H1 (cell line): ENCODE measurements around the gene GNB1. TPM values are rescaled to one million over a fixed set of nuclear protein-coding genes. Genes with fewer than 3 reads are reported as not detected.
A peak's percentile ranks its signal among the peaks of the same experiment; 100 is the strongest.

Experiments
- CTCF ChIA-PET: fragments of 300-600 bp; sonication (Branson Sonifier 250); formaldehyde crosslinking; loops from one replicate; lab custom pipeline; 2021; ENCODE audit not compliant: partially characterized antibody; lab: Charles Lee
- POLR2A ChIA-PET: fragments of 300-600 bp; sonication (Branson Sonifier 250); formaldehyde crosslinking; loops from one replicate; lab custom pipeline; 2021; ENCODE audit warnings: inconsistent platforms; ENCODE audit not compliant: partially characterized antibody; lab: Charles Lee
- DNase-seq, 2 experiments: peaks; one replicate each; pipeline versions ENCODE4 v3.0.0 to v3.0.0-alpha.2; 2010 to 2022; ENCODE audit warnings: low spot score in 2 of 2, low read depth in 1 of 2, mixed read lengths in 1 of 2
- FAIRE-seq: peaks from 2 replicates; lab custom pipeline; 2011; peaks lifted over from hg19 to GRCh38; lab: Jason Lieb, UNC
- H2AFZ ChIP-seq: 2 replicates; pipeline ENCODE4 v1.8.1; 2012; ENCODE audit warnings: low read length, inconsistent platforms
- H2AK5ac ChIP-seq: 2 replicates; pipeline ENCODE4 v1.6.1; 2013; ENCODE audit warnings: low read depth, low read length
- H2BK120ac ChIP-seq: replicated peaks from 2 replicates; pipeline ENCODE3; 2013; ENCODE audit warnings: low read depth, low read length, inconsistent platforms
- H2BK12ac ChIP-seq: 2 replicates; pipeline ENCODE4 v1.6.1; 2013; ENCODE audit warnings: low read depth, low read length
- H2BK15ac ChIP-seq: 2 replicates; pipeline ENCODE4 v1.6.1; 2013; ENCODE audit warnings: low read length
- H2BK20ac ChIP-seq: 2 replicates; pipeline ENCODE4 v1.6.1; 2013; ENCODE audit warnings: low read length
- H2BK5ac ChIP-seq: 2 replicates; pipeline ENCODE4 v1.6.1; 2013; ENCODE audit warnings: low read depth, low read length
- H3K14ac ChIP-seq: 2 replicates; pipeline ENCODE4 v1.6.1; 2013; ENCODE audit warnings: inconsistent platforms; ENCODE audit not compliant: insufficient read length
- H3K18ac ChIP-seq: 2 replicates; pipeline ENCODE4 v1.6.1; 2013; ENCODE audit warnings: low read length; ENCODE audit errors: extremely low read depth
- H3K23ac ChIP-seq: 2 replicates; pipeline ENCODE4 v1.6.1; 2013; ENCODE audit warnings: inconsistent platforms; ENCODE audit not compliant: insufficient read length
- H3K23me2 ChIP-seq: 2 replicates; pipeline ENCODE4 v1.6.1; 2013; ENCODE audit warnings: low read depth, low read length
- H3K27ac ChIP-seq: 2 replicates; pipeline ENCODE4 v1.6.1; 2011; ENCODE audit warnings: low read depth, low read length, inconsistent platforms
- H3K27me3 ChIP-seq, 4 experiments: replicated peaks in 1 of 4; 1 replicate in 1 of 4; 2 replicates in 3 of 4; pipeline versions ENCODE4 v1.6.1 to v1.8.1; 2011 to 2013; ENCODE audit warnings: low read length in 3 of 4, mild to moderate bottlenecking in 3 of 4, inconsistent platforms in 2 of 4, mixed read lengths in 2 of 4, moderate library complexity in 1 of 4; ENCODE audit not compliant: control insufficient read depth in 3 of 4, insufficient read depth in 3 of 4; ENCODE audit errors: extremely low read depth in 1 of 4
- H3K36me3 ChIP-seq, 4 experiments: 2 replicates each; pipeline versions ENCODE4 v1.6.1 to v1.8.1; 2011 to 2013; ENCODE audit warnings: mild to moderate bottlenecking in 4 of 4, low read length in 3 of 4, moderate library complexity in 2 of 4, control low read depth in 1 of 4, inconsistent platforms in 1 of 4; ENCODE audit not compliant: insufficient read depth in 4 of 4, control insufficient read depth in 2 of 4
- H3K4ac ChIP-seq: replicated peaks from 2 replicates; pipeline ENCODE3; 2013; ENCODE audit warnings: low read length, low read depth, mixed read lengths, inconsistent platforms; ENCODE audit not compliant: insufficient read length
- H3K4me1 ChIP-seq, 4 experiments: replicated peaks in 1 of 4; 1 replicate in 1 of 4; 2 replicates in 3 of 4; pipeline versions ENCODE4 v1.6.1 to v1.8.1; 2011 to 2013; ENCODE audit warnings: low read length in 3 of 4, inconsistent platforms in 2 of 4, mixed read lengths in 1 of 4; ENCODE audit not compliant: insufficient read depth in 4 of 4, control insufficient read depth in 3 of 4
- H3K4me2 ChIP-seq, 2 experiments: 2 replicates each; pipeline versions ENCODE4 v1.6.1 to v1.8.1; 2011 to 2013; ENCODE audit warnings: low read depth in 2 of 2, low read length in 2 of 2, control low read depth in 1 of 2, inconsistent platforms in 1 of 2, mild to moderate bottlenecking in 1 of 2; ENCODE audit not compliant: insufficient read depth in 1 of 2
- H3K4me3 ChIP-seq, 4 experiments: fragments of 200-600, 300-600 bp in 1 of 4; sonication (generic), shearing (Covaris generic), sonication (Bioruptor Twin) in 1 of 4; 2 replicates each; pipeline versions ENCODE4 v1.5.1 to v1.8.1; 2011 to 2016; ENCODE audit warnings: low read length in 4 of 4, low read depth in 3 of 4, control low read depth in 2 of 4, inconsistent platforms in 2 of 4, mild to moderate bottlenecking in 2 of 4, mixed read lengths in 1 of 4, moderate library complexity in 1 of 4; ENCODE audit not compliant: insufficient read depth in 2 of 4; ENCODE audit errors: extremely low read depth in 1 of 4
- H3K56ac ChIP-seq: replicated peaks from 2 replicates; pipeline ENCODE3; 2013; ENCODE audit warnings: low read depth, mild to moderate bottlenecking, mixed read lengths, low read length, inconsistent platforms; ENCODE audit not compliant: insufficient read length
- H3K79me1 ChIP-seq: 2 replicates; pipeline ENCODE4 v1.6.1; 2013; ENCODE audit warnings: low read depth, low read length, control low read depth
- H3K79me2 ChIP-seq, 2 experiments: 2 replicates each; pipeline versions ENCODE4 v1.6.1 to v1.8.1; 2012 to 2013; ENCODE audit warnings: low read length in 2 of 2, mild to moderate bottlenecking in 2 of 2, inconsistent platforms in 1 of 2; ENCODE audit not compliant: insufficient read depth in 2 of 2, control insufficient read depth in 1 of 2
- H3K9ac ChIP-seq, 4 experiments: replicated peaks in 1 of 4; 1 replicate in 1 of 4; 2 replicates in 3 of 4; pipeline versions ENCODE4 v1.6.1 to v1.8.1; 2011 to 2013; ENCODE audit warnings: low read depth in 3 of 4, low read length in 3 of 4, control low read depth in 2 of 4, mild to moderate bottlenecking in 2 of 4, moderate library complexity in 2 of 4, inconsistent platforms in 1 of 4; ENCODE audit errors: extremely low read depth in 1 of 4
- H3K9me3 ChIP-seq, 2 experiments: 2 replicates each; pipeline versions ENCODE4 v1.6.1 to v1.8.1; 2012 to 2013; ENCODE audit warnings: mild to moderate bottlenecking in 2 of 2, moderate library complexity in 2 of 2, control low read depth in 1 of 2, inconsistent platforms in 1 of 2, low read depth in 1 of 2, low read length in 1 of 2, mixed read lengths in 1 of 2; ENCODE audit not compliant: insufficient read depth in 2 of 2
- H4K20me1 ChIP-seq, 2 experiments: replicated peaks in 1 of 2; 2 replicates each; pipeline versions ENCODE3 to v1.8.1; 2011 to 2013; ENCODE audit warnings: inconsistent platforms in 2 of 2, low read length in 2 of 2, mild to moderate bottlenecking in 1 of 2; ENCODE audit not compliant: insufficient read depth in 2 of 2, control insufficient read depth in 1 of 2
- H4K5ac ChIP-seq: 2 replicates; pipeline ENCODE4 v1.6.1; 2013; ENCODE audit warnings: low read length, low read depth, mixed read lengths, inconsistent platforms; ENCODE audit not compliant: insufficient read length
- H4K8ac ChIP-seq: 2 replicates; pipeline ENCODE4 v1.8.0; 2013; ENCODE audit warnings: mild to moderate bottlenecking, moderate library complexity, low read length, inconsistent platforms; ENCODE audit not compliant: insufficient read depth; ENCODE audit errors: extremely low read depth
- H4K91ac ChIP-seq: replicated peaks from 2 replicates; pipeline ENCODE3; 2013; ENCODE audit warnings: low read length, mixed read lengths, inconsistent platforms; ENCODE audit not compliant: insufficient read length
- BCL11A ChIP-seq, 2 experiments: IDR thresholded peaks; one replicate each; pipeline ENCODE4 v1.6.1; 2011; ENCODE audit warnings: low read depth in 2 of 2, low read length in 2 of 2, mild to moderate bottlenecking in 2 of 2
- CEBPB ChIP-seq: IDR thresholded peaks from 2 replicates; pipeline ENCODE4 v1.6.1; 2012; ENCODE audit warnings: low read depth, low read length
- CHD2 ChIP-seq: IDR thresholded peaks from 2 replicates; pipeline ENCODE4 v1.6.1; 2012; ENCODE audit warnings: low read length, improper control_type of control experiment
- HDAC6 ChIP-seq: IDR thresholded peaks from one replicate; pipeline ENCODE4 v1.7.1; 2012; ENCODE audit warnings: low read depth, mild to moderate bottlenecking, inconsistent platforms, low read length, moderate library complexity
- KDM1A ChIP-seq: fragments of 200-600, 300-600 bp; sonication (generic); IDR thresholded peaks from 2 replicates; pipeline ENCODE4 v1.7.1; 2016; ENCODE audit warnings: mild to moderate bottlenecking, low read length, borderline replicate concordance
- NANOG ChIP-seq: IDR thresholded peaks from 2 replicates; pipeline ENCODE4 v1.6.1; 2011; ENCODE audit warnings: low read length, low read depth, mild to moderate bottlenecking, inconsistent platforms; ENCODE audit not compliant: insufficient read depth, poor library complexity, severe bottlenecking
- SRF ChIP-seq: IDR thresholded peaks from 2 replicates; pipeline ENCODE4 v1.6.1; 2011; ENCODE audit warnings: mild to moderate bottlenecking, low read depth, low read length, moderate library complexity
- TAF1 ChIP-seq: IDR thresholded peaks from 2 replicates; pipeline ENCODE4 v1.6.1; 2011; ENCODE audit warnings: mild to moderate bottlenecking, low read depth, low read length
- WGBS, 2 experiments: shearing (Covaris generic) in 1 of 2; methylation state at CpG; one replicate each; pipeline versions ENCODE4 v1.1.6 to v1.1.7; 2013 to 2015; ENCODE audit warnings: low lambda C conversion rate in 2 of 2, mixed read lengths in 2 of 2, inconsistent platforms in 1 of 2, low coverage in 1 of 2, missing lambda C conversion rate in 1 of 2; ENCODE audit not compliant: insufficient replicate concordance in 2 of 2, insufficient coverage in 1 of 2, insufficient read length in 1 of 2; ENCODE audit errors: extremely low coverage in 1 of 2, missing lambda C conversion rate in 1 of 2; 5-methylcytosine and 5-hydroxymethylcytosine counted together
- polyA plus RNA-seq, 7 experiments: library from polyadenylated mRNA; depleted of rRNA in 3 of 7; stranded (reverse) in 5 of 7; unstranded in 2 of 7; fragments of >200 nt in 5 of 7; fragments of 200-250 nt in 2 of 7; gene quantifications; 1 replicate in 5 of 7; 2 replicates in 1 of 7; 4 replicates in 1 of 7; pipeline versions ENCODE4 v1.2.1 to v1.2.3, GENCODE V29; 2011 to 2013; ENCODE audit warnings: missing spikeins in 2 of 7, mixed read lengths in 2 of 7
- total RNA-seq: library from RNA; stranded (reverse); fragmentation: NEBNext Ultra II Directional; extraction: Animal tissue kit (Norgen Biotek cat#: 25700); gene quantifications from 2 replicates; pipeline ENCODE4 v1.2.1, GENCODE V29; 2021

GNB1 gene
- total and polyA plus RNA-seq, 2 of the 8 experiments (the other 6 are each of a cell fraction or from before 2014, with no cell fraction given): 343 to 382 TPM

DNA sequence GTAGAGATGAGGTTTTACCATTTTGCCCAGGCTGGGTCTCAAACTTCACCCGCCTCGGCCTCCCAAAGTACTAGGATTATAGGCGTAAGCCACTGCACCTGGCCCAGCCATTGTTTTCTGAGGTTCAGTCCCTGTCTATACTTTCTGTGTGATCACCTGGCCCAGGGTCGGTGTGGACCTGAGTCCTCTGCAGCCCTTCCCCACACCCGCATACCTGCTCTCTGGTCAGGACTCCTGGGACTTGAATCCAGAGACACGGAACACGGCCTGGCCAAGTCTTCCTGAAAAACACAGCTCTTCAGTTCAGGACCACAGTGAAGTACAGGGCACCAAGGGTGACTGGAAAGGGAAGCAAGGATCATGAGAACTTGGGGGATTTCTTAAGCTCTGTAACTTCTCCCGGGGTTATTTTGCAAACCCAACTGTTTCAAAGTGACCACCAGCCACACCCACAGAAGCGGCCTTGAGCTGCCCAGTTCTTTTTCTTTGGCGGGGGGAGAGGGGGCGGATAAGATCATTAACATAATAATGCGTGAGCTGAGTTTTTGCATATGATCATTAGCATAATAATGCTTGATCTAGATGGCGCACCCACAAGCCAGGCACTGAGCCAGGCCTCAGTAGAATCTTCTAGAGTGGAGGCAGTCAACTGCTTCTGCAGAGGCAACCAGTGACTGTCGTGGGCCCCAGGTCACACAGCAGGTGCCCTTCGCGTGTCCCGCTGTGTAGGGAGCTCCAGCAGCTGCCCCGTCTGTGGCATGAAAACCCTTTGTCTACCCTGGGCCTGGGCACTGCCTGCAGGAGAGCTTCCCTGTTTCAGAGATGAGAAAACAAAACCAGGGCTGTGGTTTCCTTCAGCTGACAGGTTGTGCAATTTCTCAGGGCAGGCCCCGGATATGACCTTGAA lies 110.9 kb downstream of the GNB1 start:
- Histone ChIP-seq H3K79me1 (peaks cover 8% of the 10 kb centered on the region; the same call in 1 of the 2 replicates), H3K18ac (peak overlapping the region; percentile 99), H2BK12ac (peak overlapping the region; percentile 99), H4K5ac (peak overlapping the region; percentile 96), H2BK20ac (peak overlapping the region; percentile 94), H3K4me3 (peak overlapping the region; percentile 66 to 91 (median 77)), H2BK120ac (peak overlapping the region; percentile 97), H3K4ac (peak overlapping the region; percentile 92), H3K23me2 (peaks cover 14% of the 10 kb centered on the region), H3K23ac (no peak overlapping the region), H3K36me3 (peaks cover 0 to 1% (median 0%) of the 10 kb centered on the region in 4 experiments; a peak in 2 of 8 replicates), H2BK5ac (peak overlapping the region; percentile 99), H2AFZ (no peak overlapping the region), H3K79me2 (peaks cover 16 to 30% of the 10 kb centered on the region in 2 experiments; a peak in 3 of 4 replicates), H4K20me1 (peaks cover 11 to 14% of the 10 kb centered on the region in 2 experiments), H3K56ac (peak overlapping the region; percentile 71), H4K91ac (peak overlapping the region; percentile 98), H3K27me3 (no peaks in the 10 kb centered on the region), H3K9ac (peak overlapping the region in 3 of 4 experiments; percentile 60 to 74 (median 62); a peak in 6 of 7 replicates), H3K9me3 (no peaks in the 10 kb centered on the region), H3K27ac (peak overlapping the region; percentile 83), H2AK5ac (peak overlapping the region; percentile 93; the same call in 1 of the 2 replicates), H3K14ac (no peak overlapping the region), H2BK15ac (peak overlapping the region; percentile 92; the same call in 1 of the 2 replicates), H4K8ac (peak overlapping the region; percentile 75; the same call in 1 of the 2 replicates), H3K4me1 (peaks cover 3 to 48% (median 32%) of the 10 kb centered on the region in 4 experiments), H3K4me2 (peak overlapping the region; percentile 81 to 99)
- ChIA-PET CTCF (interaction anchor here (0.6 to 2.3 kb wide), 11 partner anchors 9 to 360 kb away, joined by 3 to 24 read pairs (median 4); no protein-coding TSS in a partner anchor), POLR2A (interaction anchor here (0.6 to 2.6 kb wide), 23 partner anchors 8 to 452 kb away, joined by 3 to 17 read pairs (median 4); no protein-coding TSS in a partner anchor)
- FAIRE-seq (no peak), DNase-seq (peak; percentile 41 to 63)
- WGBS, 2 experiments: 16% methylated on average over 19 of the region's 19 CpGs; no CpG with 5 or more reads in 1 of the 2 experiments
- TF ChIP-seq TAF1: peak; percentile 57; the same call in 1 of the 2 replicates
- peak; percentile 58 for TF ChIP-seq NANOG
- peak; percentile 72; the same call in 1 of the 2 replicates for TF ChIP-seq CEBPB
- TF ChIP-seq HDAC6: no peak
- TF ChIP-seq SRF: no peak
- no peak for TF ChIP-seq CHD2
- no peak for TF ChIP-seq BCL11A (IDR thresholded peaks at IDR 0.05; ENCODE audit: low read depth in 2 of 2, low read length in 2 of 2)
- no peak for TF ChIP-seq KDM1A
